K562 (cell line): Measurements from ENCODE around the gene POGLUT2. TPM values are rescaled to one million over a fixed set of nuclear protein-coding genes. Genes with fewer than 3 reads are reported as not detected.

Experiments used
- ATAC-seq: fragments of 200-7000 bp; cut with Tn5 transposase; 3 replicates; pipeline ENCODE4 v1.9.1; 2020; ENCODE audit warnings: moderate library complexity
- BruUV-seq: library from RNA; stranded (reverse); fragments of 400-500 nt; replicated peaks from 2 replicates; lab custom pipeline; 2021; lab: Mats Ljungman, UMichigan
- CTCF ChIA-PET: fragments of 300-600 bp; formaldehyde crosslinking; extraction: SDS; loops from one replicate; lab custom pipeline; 2021; ENCODE audit warnings: low intra/inter-chr PET ratio; lab: Yijun Ruan, JAX
- POLR2A ChIA-PET: fragments of 300-600, 350-650 bp; sonication (Branson Sonifier 250); formaldehyde crosslinking; extraction: SDS; loops from one replicate; lab custom pipeline; 2021; ENCODE audit warnings: antibody characterized with exemption, inconsistent platforms; lab: Yijun Ruan, JAX
- DNase-seq, 4 experiments: peaks; one replicate each; pipeline versions ENCODE4 v3.0.0 to v3.0.0-alpha.2; 2011 to 2018; ENCODE audit warnings: low spot score in 3 of 4, mixed read lengths in 3 of 4; ENCODE audit errors: extremely low read depth in 1 of 4
- FAIRE-seq: peaks from 2 replicates; lab custom pipeline; 2011; peaks lifted over from hg19 to GRCh38; lab: Jason Lieb, UNC
- H2AFZ ChIP-seq: 2 replicates; pipeline ENCODE4 v1.6.0; 2011; ENCODE audit warnings: low read depth, low read length, control low read depth, inconsistent platforms
- H3K27ac ChIP-seq: fragments of 200-600 bp; 3 replicates; pipeline ENCODE4 v1.8.0; 2011; ENCODE audit warnings: low read depth, mild to moderate bottlenecking, control low read depth, inconsistent platforms, low read length, moderate library complexity, mixed read lengths; ENCODE audit errors: extremely low read depth
- H3K27me3 ChIP-seq, 2 experiments: fragments of 300-600 bp in 1 of 2; 2 replicates in 1 of 2; 3 replicates in 1 of 2; pipeline versions ENCODE4 v1.6.0 to v1.8.0; 2011; ENCODE audit warnings: inconsistent platforms in 2 of 2, low read length in 2 of 2, mild to moderate bottlenecking in 1 of 2, mixed read lengths in 1 of 2, moderate library complexity in 1 of 2; ENCODE audit not compliant: control insufficient read depth in 2 of 2, insufficient read depth in 2 of 2
- H3K36me3 ChIP-seq: fragments of 300-600 bp; 3 replicates; pipeline ENCODE4 v1.8.0; 2011; ENCODE audit warnings: mild to moderate bottlenecking, low read length, inconsistent platforms; ENCODE audit not compliant: control insufficient read depth, insufficient read depth
- H3K4me1 ChIP-seq, 2 experiments: fragments of 200-600 bp in 1 of 2; replicated peaks in 1 of 2; 2 replicates in 1 of 2; 3 replicates in 1 of 2; pipeline versions ENCODE4 v1.5.1 to v1.8.0; 2011; ENCODE audit warnings: inconsistent platforms in 2 of 2, low read length in 2 of 2, mild to moderate bottlenecking in 1 of 2, mixed read lengths in 1 of 2, moderate library complexity in 1 of 2; ENCODE audit not compliant: control insufficient read depth in 2 of 2, insufficient read depth in 2 of 2
- H3K4me2 ChIP-seq: 2 replicates; pipeline ENCODE4 v1.6.1; 2011; ENCODE audit warnings: low read length, control low read depth, inconsistent platforms, mixed read lengths; ENCODE audit not compliant: insufficient read depth
- H3K4me3 ChIP-seq: fragments of 200-600 bp; sonication (generic), shearing (Covaris generic); 2 replicates; pipeline ENCODE4 v1.5.1; 2016; ENCODE audit warnings: control low read depth, inconsistent platforms
- H3K79me2 ChIP-seq: fragments of 200-600 bp; 3 replicates; pipeline ENCODE4 v1.8.0; 2011; ENCODE audit warnings: low read length, inconsistent platforms; ENCODE audit not compliant: control insufficient read depth, insufficient read depth
- H3K9ac ChIP-seq, 2 experiments: 2 replicates each; pipeline versions ENCODE4 v1.6.0 to v1.6.1; 2011; ENCODE audit warnings: low read depth in 2 of 2, low read length in 2 of 2, control low read depth in 1 of 2, inconsistent platforms in 1 of 2, mild to moderate bottlenecking in 1 of 2, mixed read lengths in 1 of 2; ENCODE audit not compliant: insufficient read depth in 1 of 2
- H3K9me1 ChIP-seq: one replicate; pipeline ENCODE4 v1.6.0; 2011; ENCODE audit warnings: inconsistent platforms, mild to moderate bottlenecking, low read length, moderate library complexity; ENCODE audit not compliant: control insufficient read depth, insufficient read depth
- H3K9me3 ChIP-seq: replicated peaks from 2 replicates; pipeline ENCODE4 v1.5.1; 2011; ENCODE audit warnings: low read depth, low read length, inconsistent platforms; ENCODE audit not compliant: control insufficient read depth, insufficient read depth
- H4K20me1 ChIP-seq: replicated peaks from 2 replicates; pipeline ENCODE4 v1.6.1; 2011; ENCODE audit warnings: low read length, inconsistent platforms, mixed read lengths; ENCODE audit not compliant: control insufficient read depth, insufficient read depth
- CTCF ChIP-seq, 3 experiments: IDR thresholded peaks in 2 of 3; conservative IDR thresholded peaks in 1 of 3; 2 replicates each; pipeline ENCODE4 v1.5.1; 2011 to 2012; ENCODE audit warnings: low read length in 3 of 3, mild to moderate bottlenecking in 3 of 3, control low read depth in 2 of 3, improper control_type of control experiment in 1 of 3, inconsistent platforms in 1 of 3, low read depth in 1 of 3, mixed read lengths in 1 of 3, moderate library complexity in 1 of 3; ENCODE audit not compliant: insufficient read depth in 2 of 3
- ELF2 ChIP-seq: fragments of 250-450 bp; sonication (Bioruptor Pico); IDR thresholded peaks from 2 replicates; pipeline ENCODE4 v1.5.0; 2021; ENCODE audit warnings: mild to moderate bottlenecking
- EP400 ChIP-seq: fragments of 450-650 bp; IDR thresholded peaks from 2 replicates; pipeline ENCODE4 v1.6.1; 2017; ENCODE audit warnings: antibody characterized with exemption, mild to moderate bottlenecking, moderate library complexity
- MLLT1 ChIP-seq, 2 experiments: fragments of 450-650 bp; IDR thresholded peaks; 2 replicates each; pipeline ENCODE4 v1.6.1; 2016
- MTA1 ChIP-seq: fragments of 450-650 bp; IDR thresholded peaks from 2 replicates; pipeline ENCODE4 v1.6.1; 2017; ENCODE audit warnings: borderline replicate concordance
- OTX1 ChIP-seq: fragments of 450-650 bp; formaldehyde crosslinking; IDR thresholded peaks from 2 replicates; pipeline ENCODE4 v1.4.0; 2022; ENCODE audit warnings: mild to moderate bottlenecking
- PCBP2 ChIP-seq: fragments of 200-400 bp; formaldehyde crosslinking; IDR thresholded peaks from 2 replicates; pipeline ENCODE4 v1.6.1; 2018; ENCODE audit warnings: low read length, low read depth, mild to moderate bottlenecking, moderate library complexity; ENCODE audit not compliant: poor library complexity, severe bottlenecking
- SIN3B ChIP-seq: fragments of 450-650 bp; IDR thresholded peaks from 2 replicates; pipeline ENCODE4 v1.6.1; 2017; ENCODE audit warnings: low read depth, mild to moderate bottlenecking, moderate library complexity
- ZNF3 ChIP-seq: fragments of 250-450 bp; sonication (Bioruptor Pico); IDR thresholded peaks from 2 replicates; pipeline ENCODE4 v1.5.0; 2021; ENCODE audit warnings: mild to moderate bottlenecking, moderate library complexity
- ZNF316 ChIP-seq: fragments of 450-650 bp; IDR thresholded peaks from 2 replicates; pipeline ENCODE4 v1.6.1; 2016
- WGBS: fragments of 100-300 bp; shearing (Covaris generic); methylation state at CpG from one replicate; pipeline ENCODE4 v1.1.6; 2016; ENCODE audit warnings: low coverage, mixed read lengths; ENCODE audit not compliant: insufficient coverage; ENCODE audit errors: missing lambda C conversion rate; 5-methylcytosine and 5-hydroxymethylcytosine counted together
- in situ Hi-C: fragments of 300-500 bp; cut with MboI; formaldehyde crosslinking; loops from 4 replicates; pipeline ENCODE4 v1.15.0; 2018; ENCODE audit warnings: inconsistent platforms, mixed read lengths
- intact Hi-C: fragments of 100-400 bp; cut with micrococcal nuclease; formaldehyde crosslinking; loops from 2 replicates; pipeline ENCODE4 v1.14.2; 2022
- polyA plus RNA-seq, 8 experiments: library from polyadenylated mRNA; depleted of rRNA in 4 of 8; stranded (reverse) in 5 of 8; unstranded in 3 of 8; fragments of >200 nt; fragmentation: Nextera tagmentation in 2 of 8; fragmentation: Illumina TruSeq in 1 of 8; extraction: Ambion mirVana in 2 of 8; extraction: Trizol in 1 of 8; gene quantifications; 2 replicates each; pipeline versions ENCODE4 v1.2.1 to v1.2.3, GENCODE V29; 2011 to 2014; ENCODE audit warnings: inconsistent platforms in 1 of 8, missing spikeins in 1 of 8
- total RNA-seq, 7 experiments: library from RNA; depleted of rRNA in 6 of 7; stranded (reverse); fragments of >200 nt in 6 of 7; fragmentation: Illumina TruSeq in 2 of 7; extraction: Trizol in 2 of 7; gene quantifications; 2 replicates each; pipeline versions ENCODE4 v1.2.1 to v1.2.3, GENCODE V29; 2011 to 2021; ENCODE audit warnings: low replicate concordance in 1 of 7

The POGLUT2 gene
- total and polyA plus RNA-seq, 9 of the 15 experiments (the other 6 are each of a cell fraction or from before 2014, with no cell fraction given): 3.8 to 11.8 (median 10.8) TPM

DNA sequence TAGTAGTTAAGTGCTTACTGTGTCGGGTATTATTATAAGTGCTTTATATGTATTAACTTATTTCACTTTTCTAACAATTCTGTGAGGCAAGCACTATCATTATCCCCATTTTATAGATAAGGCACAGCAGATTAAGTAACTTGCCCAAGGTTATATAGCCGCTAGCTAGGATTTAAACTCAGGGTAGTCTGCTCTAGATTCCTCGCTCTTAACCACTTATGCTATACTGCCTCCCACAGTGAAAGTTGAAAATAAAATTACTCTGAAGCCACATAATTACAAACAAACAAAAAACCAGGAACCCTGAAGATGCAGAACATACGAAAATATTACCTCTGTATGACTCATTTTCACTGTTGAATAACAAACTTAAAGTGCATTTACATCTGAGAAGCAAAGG lies 29.1 kb downstream of the POGLUT2 start:
- H3K4me1 ChIP-seq: peaks cover 11 to 26% of the 10 kb centered on the region in 2 experiments; a peak in 4 of 5 replicates
- POLR2A ChIA-PET: no interaction called here
- intact Hi-C loops: loop anchor here (2.0 to 10.0 kb wide), 2 partner anchors 43 to 105 kb away; no protein-coding TSS in a partner anchor
- no peak overlapping the region for H3K27ac ChIP-seq
- no peak for FAIRE-seq
- no peak overlapping the region for H3K9ac ChIP-seq
- no peaks in the 10 kb centered on the region for H4K20me1 ChIP-seq
- no TSS peak for BruUV-seq
- no peaks in the 10 kb centered on the region for H3K27me3 ChIP-seq
- H3K79me2 ChIP-seq: peaks cover 24% of the 10 kb centered on the region
- no peak overlapping the region for H3K4me3 ChIP-seq
- CTCF ChIA-PET: no interaction called here
- TF ChIP-seq MTA1: no peak
- 0 out of 6 replicates have a peak, but pooled peaks of 1 of the 3 experiments have one; percentile 2 for TF ChIP-seq CTCF (IDR thresholded peaks at IDR 0.05 in 2 of 3, conservative IDR thresholded peaks at IDR 0.05 in 1 of 3; ENCODE audit: insufficient read depth in 2 of 3, low read depth in 1 of 3, low read length in 3 of 3)
- no peak for DNase-seq
- H3K9me1 ChIP-seq: no peaks in the 10 kb centered on the region
- no peak for ATAC-seq
- H2AFZ ChIP-seq: no peak overlapping the region
- no peaks in the 10 kb centered on the region for H3K9me3 ChIP-seq
- H3K36me3 ChIP-seq: peaks cover 34% of the 10 kb centered on the region; the same call in 1 of the 3 replicates
- 87% methylated on average over 4 of the region's 4 CpGs for WGBS
- no peak overlapping the region for H3K4me2 ChIP-seq
- in situ Hi-C loops: no loop called here

DNA sequence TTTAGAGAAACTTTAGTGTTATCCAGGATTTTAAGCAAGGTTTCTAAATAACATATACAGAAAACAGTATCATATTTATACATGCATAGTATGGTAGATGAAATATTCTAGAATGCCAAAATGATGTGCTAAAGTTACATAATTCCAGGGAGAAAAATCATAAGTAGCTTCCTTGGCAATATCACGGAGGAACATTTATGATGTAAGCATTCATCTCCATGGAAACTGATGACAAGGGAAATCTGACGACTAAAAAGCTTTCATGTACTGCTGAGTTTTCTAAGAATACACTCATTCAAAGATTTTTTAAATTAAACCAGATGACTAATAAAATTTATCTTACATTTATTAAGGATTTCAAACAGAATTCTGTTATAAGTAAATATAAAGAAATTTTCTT lies 29.9 kb downstream of the POGLUT2 start:
- ChIA-PET POLR2A (no interaction called here), CTCF (no interaction called here)
- FAIRE-seq (no peak), ATAC-seq (no peak), DNase-seq (no peak)
- H3K9me1 ChIP-seq: no peaks in the 10 kb centered on the region
- H4K20me1 ChIP-seq: no peaks in the 10 kb centered on the region
- no peak overlapping the region for H2AFZ ChIP-seq
- peaks cover 34% of the 10 kb centered on the region; the same call in 1 of the 3 replicates for H3K36me3 ChIP-seq
- H3K4me2 ChIP-seq: no peak overlapping the region
- H3K27me3 ChIP-seq: no peaks in the 10 kb centered on the region
- no peak overlapping the region for H3K4me3 ChIP-seq
- no peaks in the 10 kb centered on the region for H3K9me3 ChIP-seq
- no peak for TF ChIP-seq MLLT1 (IDR thresholded peaks at IDR 0.05)
- no peak for TF ChIP-seq ZNF3 (CRISPR knock-in tag)
- no peak for TF ChIP-seq ELF2 (CRISPR knock-in tag)
- no peak for TF ChIP-seq EP400
- no peak for TF ChIP-seq SIN3B
- TF ChIP-seq PCBP2: no peak
- TF ChIP-seq OTX1 (CRISPR knock-in tag): no peak
- TF ChIP-seq ZNF316: 0 out of 2 replicates have a peak, but pooled peaks have one; percentile 3
- 69% methylated on average over 2 of the region's 2 CpGs for WGBS
- peaks cover 24% of the 10 kb centered on the region for H3K79me2 ChIP-seq
- no peak overlapping the region for H3K27ac ChIP-seq
- BruUV-seq: no TSS peak
- peaks cover 11 to 20% of the 10 kb centered on the region in 2 experiments; a peak in 4 of 5 replicates for H3K4me1 ChIP-seq
- in situ Hi-C loops (no loop called here), intact Hi-C loops (loop anchor here (2.0 kb wide), 1 partner anchor 42 kb away; no protein-coding TSS in a partner anchor)
- no peak overlapping the region for H3K9ac ChIP-seq
